Gastroesophageal sphincter (tissue), 4 donors: ENCODE data around the gene CAMK1D. TPM values are rescaled to one million over a fixed set of nuclear protein-coding genes. Genes with fewer than 3 reads are reported as not detected.

ENCODE experiments used
- ATAC-seq: fragments of 150-250 bp; one replicate; pipeline ENCODE4 v1.9.1; 2016; ENCODE audit warnings: mild to moderate bottlenecking, moderate library complexity
- H3K27ac ChIP-seq, 4 donors: fragments of 200-600 bp; sonication (generic) in 3 of 4; 1 replicate in 3 of 4; 2 replicates in 1 of 4; pipeline ENCODE4 v1.5.1; 2016 to 2019
- H3K27me3 ChIP-seq: fragments of 200-600 bp; sonication (generic); one replicate; pipeline ENCODE4 v1.5.1; 2019
- H3K36me3 ChIP-seq, 2 donors: fragments of 200-600 bp; sonication (generic); one replicate each; pipeline ENCODE4 v1.5.1; 2019; ENCODE audit warnings: control low read depth in 1 of 2
- H3K4me1 ChIP-seq, 3 donors: fragments of 200-600 bp; sonication (generic); 1 replicate in 2 of 3; 2 replicates in 1 of 3; pipeline ENCODE4 v1.5.1; 2016 to 2019; ENCODE audit warnings: control low read depth in 2 of 3
- H3K4me3 ChIP-seq, 2 donors: fragments of 200-600 bp; sonication (generic); one replicate each; pipeline ENCODE4 v1.5.1; 2019; ENCODE audit warnings: mild to moderate bottlenecking in 1 of 2, moderate library complexity in 1 of 2
- H3K9me3 ChIP-seq, 3 donors: fragments of 200-600 bp; sonication (generic); one replicate each; pipeline ENCODE4 v1.5.1; 2017 to 2019; ENCODE audit warnings: control low read depth in 2 of 3
- CTCF ChIP-seq, 4 experiments: fragments of 200-600 bp in 2 of 4; fragments of 450-650 bp in 2 of 4; sonication (generic) in 1 of 4; IDR thresholded peaks; one replicate each; pipeline ENCODE4 v1.5.1; 2017 to 2019; ENCODE audit warnings: antibody characterized with exemption in 4 of 4, mild to moderate bottlenecking in 2 of 4, moderate library complexity in 2 of 4
- EP300 ChIP-seq: sonication (generic); formaldehyde crosslinking; IDR thresholded peaks from one replicate; pipeline ENCODE4 v1.6.1; 2017; ENCODE audit warnings: antibody characterized with exemption, mild to moderate bottlenecking
- POLR2A ChIP-seq, 2 donors: fragments of 450-650 bp; IDR thresholded peaks; one replicate each; pipeline ENCODE4 v1.6.1; 2017; ENCODE audit warnings: antibody characterized with exemption in 2 of 2, mild to moderate bottlenecking in 2 of 2, moderate library complexity in 1 of 2
- POLR2AphosphoS5 ChIP-seq: sonication (generic); formaldehyde crosslinking; IDR thresholded peaks from one replicate; pipeline ENCODE4 v1.6.1; 2017; ENCODE audit warnings: antibody characterized with exemption
- WGBS, 2 donors: methylation state at CpG; one replicate each; pipeline ENCODE4 v1.1.5; 2018; ENCODE audit warnings: low coverage in 1 of 2; 5-methylcytosine and 5-hydroxymethylcytosine counted together
- total RNA-seq, 4 donors: library from RNA; depleted of rRNA; stranded (reverse); fragments of >200 nt; gene quantifications; one replicate each; pipeline ENCODE4 v1.1.0, GENCODE V29; 2016

The CAMK1D gene
- total RNA-seq, 4 donors from 2014 or later, result 11.6 to 18.3 (median 15.3) TPM

GRCh38 chr10:12631787-12632562 is 282.6 kb downstream of the CAMK1D start:
- Histone ChIP-seq H3K27ac (no peak overlapping the region), H3K4me1 (peaks cover 0 to 17% (median 0%) of the 10 kb centered on the region in 3 donors), H3K27me3 (no peaks in the 10 kb centered on the region), H3K4me3 (no peak overlapping the region), H3K36me3 (no peaks in the 10 kb centered on the region), H3K9me3 (no peaks in the 10 kb centered on the region)
- ATAC-seq, result no peak
- no peak for TF ChIP-seq POLR2AphosphoS5
- 92 to 95% methylated on average over 4 to 11 of the region's 14 CpGs for WGBS, 2 donors

- peaks cover 0 to 27% (median 0%) of the 10 kb centered on the region in 3 donors for H3K4me1 ChIP-seq
- TF ChIP-seq POLR2A (IDR thresholded peaks at IDR 0.05), result no peak
- no peak for TF ChIP-seq POLR2AphosphoS5
- no peak for TF ChIP-seq CTCF (IDR thresholded peaks at IDR 0.05)
- no peak for TF ChIP-seq EP300
- WGBS, 2 donors, result 93% methylated on average over 5 of the region's 11 CpGs; no CpG with 5 or more reads in 1 of the 2 donors
- H3K36me3 ChIP-seq, result no peaks in the 10 kb centered on the region
- no peaks in the 10 kb centered on the region for H3K27me3 ChIP-seq
- ATAC-seq, result no peak
- H3K4me3 ChIP-seq, result no peak overlapping the region
- no peaks in the 10 kb centered on the region for H3K9me3 ChIP-seq
- H3K27ac ChIP-seq, result no peak overlapping the region
These were observed 284.7 kb downstream of the CAMK1D start for GRCh38 chr10:12633776-12634620.

- H3K27ac ChIP-seq, result no peak overlapping the region
- no CpG with 5 or more reads among the region's 10 CpGs for WGBS, 2 donors
These were observed 285.2 kb downstream of the CAMK1D start for GRCh38 chr10:12634621-12634931.

GRCh38 chr10:12635127-12635541 is 285.8 kb downstream of the CAMK1D start:
- 86 to 89% methylated on average over 8 to 10 of the region's 10 CpGs for WGBS, 2 donors
- Histone ChIP-seq H3K36me3 (no peaks in the 10 kb centered on the region), H3K9me3 (no peaks in the 10 kb centered on the region), H3K27ac (no peak overlapping the region), H3K4me1 (peaks cover 0 to 17% (median 0%) of the 10 kb centered on the region in 3 donors), H3K27me3 (no peaks in the 10 kb centered on the region), H3K4me3 (no peak overlapping the region)
- no peak for ATAC-seq
- TF ChIP-seq EP300, result no peak
- no peak for TF ChIP-seq POLR2AphosphoS5
- TF ChIP-seq POLR2A (IDR thresholded peaks at IDR 0.05), result no peak
- TF ChIP-seq CTCF (IDR thresholded peaks at IDR 0.05), result no peak

More at GRCh38 chr10:12634621-12634931, 285.2 kb downstream of the CAMK1D start:
- TF ChIP-seq EP300 (no peak), CTCF (IDR thresholded peaks at IDR 0.05) (no peak), POLR2A (IDR thresholded peaks at IDR 0.05) (no peak)
- H3K36me3 ChIP-seq, result no peaks in the 10 kb centered on the region
- peaks cover 0 to 21% (median 0%) of the 10 kb centered on the region in 3 donors for H3K4me1 ChIP-seq
- H3K9me3 ChIP-seq, result no peaks in the 10 kb centered on the region
- no peaks in the 10 kb centered on the region for H3K27me3 ChIP-seq
- H3K4me3 ChIP-seq, result no peak overlapping the region
- no peak for ATAC-seq

GRCh38 chr10:12636571-12636970 is 287.2 kb downstream of the CAMK1D start:
- Histone ChIP-seq H3K9me3 (no peaks in the 10 kb centered on the region), H3K27me3 (no peaks in the 10 kb centered on the region), H3K4me1 (peaks cover 0 to 17% (median 0%) of the 10 kb centered on the region in 3 donors), H3K4me3 (no peak overlapping the region), H3K36me3 (no peaks in the 10 kb centered on the region), H3K27ac (no peak overlapping the region)
- TF ChIP-seq POLR2A (IDR thresholded peaks at IDR 0.05), result no peak
- TF ChIP-seq EP300, result no peak
- TF ChIP-seq CTCF (IDR thresholded peaks at IDR 0.05), result no peak
- TF ChIP-seq POLR2AphosphoS5, result no peak
- no peak for ATAC-seq
- 68 to 93% methylated on average over 2 to 3 of the region's 3 CpGs for WGBS, 2 donors
